Tibial nerve (tissue), 4 donors: ENCODE data around the gene GRPEL1.
A peak's percentile ranks its signal among the peaks of the same experiment; 100 is the strongest.

Experiments
- CTCF ChIP-seq, 5 experiments: fragments of 200-600 bp in 3 of 5; fragments of 450-650 bp in 2 of 5; sonication (generic) in 3 of 5; IDR thresholded peaks; one replicate each; pipeline ENCODE4 v1.5.1; 2016 to 2019; ENCODE audit warnings: antibody characterized with exemption in 5 of 5, mild to moderate bottlenecking in 3 of 5, moderate library complexity in 2 of 5
- EP300 ChIP-seq, 2 donors: sonication (generic); formaldehyde crosslinking; IDR thresholded peaks; one replicate each; pipeline ENCODE4 v1.6.1; 2017; ENCODE audit warnings: antibody characterized with exemption in 2 of 2, mild to moderate bottlenecking in 1 of 2
- POLR2A ChIP-seq, 2 donors: fragments of 450-650 bp; IDR thresholded peaks; one replicate each; pipeline ENCODE4 v1.6.1; 2017; ENCODE audit warnings: antibody characterized with exemption in 2 of 2, mild to moderate bottlenecking in 2 of 2, moderate library complexity in 2 of 2

- TF ChIP-seq CTCF (IDR thresholded peaks at IDR 0.05) (peak in 4 of 5 experiments; percentile 73 to 87 (median 79)), POLR2A (IDR thresholded peaks at IDR 0.05) (peak in 1 of 2 donors; percentile 49), EP300 (IDR thresholded peaks at IDR 0.05) (peak; percentile 7 to 73)
Measured at GRCh38 chr4:7042503-7043283, 25.2 kb downstream of the GRPEL1 start.
